Measurements from ENCODE around the gene RHD.

Gene RHD

GRCh38 chr1:25343872-25344271 lies 71.6 kb downstream of the RHD start:
- no peak overlapping the region for H3K4me3 ChIP-seq (ENCODE audit: low read depth, low read length)
- no peak for TF ChIP-seq CTCF (IDR thresholded peaks at IDR 0.05; ENCODE audit: low read depth, low read length)
- peak; percentile 87 for DNase-seq (ENCODE audit: low read depth, low spot score)
- in situ Hi-C loops (cut with HindIII; ENCODE audit: low sequenced_read_pairs) = no loop called here

GRCh38 chr1:25347556-25347955 lies 75.2 kb downstream of the RHD start:
- no peak overlapping the region for H3K4me3 ChIP-seq (ENCODE audit: low read depth, low read length)
- no peak for DNase-seq (ENCODE audit: low read depth, low spot score)
- TF ChIP-seq CTCF (IDR thresholded peaks at IDR 0.05; ENCODE audit: low read depth, low read length) = no peak
- in situ Hi-C loops (cut with HindIII; ENCODE audit: low sequenced_read_pairs) = no loop called here

GRCh38 chr1:25349606-25350005 lies 77.3 kb downstream of the RHD start:
- in situ Hi-C loops (cut with HindIII; ENCODE audit: low sequenced_read_pairs) = no loop called here
- no peak for TF ChIP-seq CTCF (IDR thresholded peaks at IDR 0.05; ENCODE audit: low read depth, low read length)
- H3K4me3 ChIP-seq (ENCODE audit: low read depth, low read length) = no peak overlapping the region
- no peak for DNase-seq (ENCODE audit: low read depth, low spot score)

- in situ Hi-C loops (cut with HindIII; ENCODE audit: low sequenced_read_pairs) = no loop called here
- no peak for DNase-seq (ENCODE audit: low read depth, low spot score)
- no peak overlapping the region for H3K4me3 ChIP-seq (ENCODE audit: low read depth, low read length)
- TF ChIP-seq CTCF (IDR thresholded peaks at IDR 0.05; ENCODE audit: low read depth, low read length) = no peak
Measured at GRCh38 chr1:25355841-25356395, 83.6 kb downstream of the RHD start.

- in situ Hi-C loops (cut with HindIII; ENCODE audit: low sequenced_read_pairs) = no loop called here
- no peak for TF ChIP-seq CTCF (IDR thresholded peaks at IDR 0.05; ENCODE audit: low read depth, low read length)
- H3K4me3 ChIP-seq (ENCODE audit: low read depth, low read length) = no peak overlapping the region
- DNase-seq (ENCODE audit: low read depth, low spot score) = no peak
Measured at GRCh38 chr1:25356441-25356840, 84.1 kb downstream of the RHD start.

- in situ Hi-C loops (cut with HindIII; ENCODE audit: low sequenced_read_pairs) = no loop called here
- no peak for DNase-seq (ENCODE audit: low read depth, low spot score)
- TF ChIP-seq CTCF (IDR thresholded peaks at IDR 0.05; ENCODE audit: low read depth, low read length) = no peak
- no peak overlapping the region for H3K4me3 ChIP-seq (ENCODE audit: low read depth, low read length)
Measured at GRCh38 chr1:25356848-25357247, 84.5 kb downstream of the RHD start.

Data from astrocyte of the spinal cord (primary cell).